Embryonic facial prominence (tissue), 1 donor: ENCODE results near the gene AIF1L.
A peak's percentile ranks its signal among the peaks of the same experiment; 100 is the strongest.
"Not testable (repeated sequence)": the region's sequence is repeated elsewhere in the genome, so short reads cannot be mapped to it uniquely, and the experiment has no call there.

Source experiments
- DNase-seq: peaks from one replicate; pipeline ENCODE4 v3.0.0-alpha.2; 2016; ENCODE audit errors: extremely low spot score

The AIF1L gene

GRCh38 chr9:131120620-131121228 is 24.4 kb downstream of the AIF1L start:
- no peak for DNase-seq

GRCh38 chr9:131121346-131121745 is 25.0 kb downstream of the AIF1L start:
- no peak for DNase-seq

- no peak for DNase-seq
Observed at GRCh38 chr9:131122158-131122557, 25.8 kb downstream of the AIF1L start.

- no peak for DNase-seq
Observed at GRCh38 chr9:131125038-131125287, 28.6 kb downstream of the AIF1L start.

- DNase-seq, result peak; percentile 95
Observed at GRCh38 chr9:131125288-131126058, 29.1 kb downstream of the AIF1L start, which contains the start of gene NUP214. TSS of gene NUP214 (plus strand) at chr9:131125586. CDS start at chr9:131125705, 119 bp downstream.

GRCh38 chr9:131126059-131126426 is 29.7 kb downstream of the AIF1L start:
- no peak for DNase-seq

GRCh38 chr9:131129183-131129582 is 32.9 kb downstream of the AIF1L start:
- no peak for DNase-seq

GRCh38 chr9:131138676-131139075 is 42.3 kb downstream of the AIF1L start:
- DNase-seq, result no peak

- DNase-seq, result no peak
Observed at GRCh38 chr9:131140112-131140511, 43.8 kb downstream of the AIF1L start.

- DNase-seq, result no peak
Observed at GRCh38 chr9:131140550-131140949, 44.2 kb downstream of the AIF1L start.

GRCh38 chr9:131142160-131142559 is 45.8 kb downstream of the AIF1L start:
- no peak for DNase-seq

GRCh38 chr9:131144201-131144600 is 47.9 kb downstream of the AIF1L start:
- DNase-seq, result no peak

- no peak for DNase-seq
Observed at GRCh38 chr9:131145245-131145644, 48.9 kb downstream of the AIF1L start.

- DNase-seq, result no peak
Observed at GRCh38 chr9:131146186-131146585, 49.9 kb downstream of the AIF1L start.

GRCh38 chr9:131148276-131148675 is 51.9 kb downstream of the AIF1L start:
- DNase-seq, result no peak

- DNase-seq, result no peak
Observed at GRCh38 chr9:131148966-131149687, 52.8 kb downstream of the AIF1L start.

GRCh38 chr9:131149688-131150053 is 53.3 kb downstream of the AIF1L start:
- DNase-seq, result no peak

- DNase-seq, result no peak
Observed at GRCh38 chr9:131153595-131153994, 57.3 kb downstream of the AIF1L start.

- not testable (repeated sequence) for DNase-seq
Observed at GRCh38 chr9:131158673-131159072, 62.3 kb downstream of the AIF1L start.

- DNase-seq, result no peak
Observed at GRCh38 chr9:131160416-131161112, 64.2 kb downstream of the AIF1L start.

- DNase-seq, result no peak
Observed at GRCh38 chr9:131161585-131161984, 65.3 kb downstream of the AIF1L start.

- DNase-seq, result no peak
Observed at GRCh38 chr9:131162886-131163285, 66.6 kb downstream of the AIF1L start.

- DNase-seq, result no peak
Observed at GRCh38 chr9:131165523-131165922, 69.2 kb downstream of the AIF1L start.
